ENCODE results near the gene TBC1D22A.

Gene TBC1D22A

GRCh38 chr22:47152938-47153337 lies 390.5 kb downstream of the TBC1D22A start:
- H3K36me3 ChIP-seq (ENCODE audit: insufficient read depth, low read length) = no peaks in the 10 kb centered on the region
- no peak overlapping the region for H3K9ac ChIP-seq (ENCODE audit: low read depth, low read length)
- H3K4me1 ChIP-seq (ENCODE audit: insufficient read depth, low read length) = no peaks in the 10 kb centered on the region; the same call in 1 of the 2 replicates
- H3K9me3 ChIP-seq (ENCODE audit: control insufficient read depth, insufficient read depth, low read length) = no peaks in the 10 kb centered on the region

- no peaks in the 10 kb centered on the region for H3K36me3 ChIP-seq (ENCODE audit: insufficient read depth, low read length)
- H3K9ac ChIP-seq (ENCODE audit: low read depth, low read length) = no peak overlapping the region
- H3K4me1 ChIP-seq (ENCODE audit: insufficient read depth, low read length) = no peaks in the 10 kb centered on the region; the same call in 1 of the 2 replicates
- H3K9me3 ChIP-seq (ENCODE audit: control insufficient read depth, insufficient read depth, low read length) = no peaks in the 10 kb centered on the region
These were observed 391.5 kb downstream of the TBC1D22A start for GRCh38 chr22:47153854-47154525.

GRCh38 chr22:47154621-47155081 lies 392.2 kb downstream of the TBC1D22A start:
- H3K9ac ChIP-seq (ENCODE audit: low read depth, low read length) = no peak overlapping the region
- H3K9me3 ChIP-seq (ENCODE audit: control insufficient read depth, insufficient read depth, low read length) = no peaks in the 10 kb centered on the region
- H3K36me3 ChIP-seq (ENCODE audit: insufficient read depth, low read length) = no peaks in the 10 kb centered on the region
- no peaks in the 10 kb centered on the region; the same call in 1 of the 2 replicates for H3K4me1 ChIP-seq (ENCODE audit: insufficient read depth, low read length)

GRCh38 chr22:47155131-47155885 lies 392.9 kb downstream of the TBC1D22A start:
- H3K36me3 ChIP-seq (ENCODE audit: insufficient read depth, low read length) = no peaks in the 10 kb centered on the region

GRCh38 chr22:47155912-47156311 lies 393.5 kb downstream of the TBC1D22A start:
- Histone ChIP-seq H3K9me3 (ENCODE audit: control insufficient read depth, insufficient read depth, low read length) (no peaks in the 10 kb centered on the region), H3K4me1 (ENCODE audit: insufficient read depth, low read length) (no peaks in the 10 kb centered on the region; the same call in 1 of the 2 replicates), H3K36me3 (ENCODE audit: insufficient read depth, low read length) (no peaks in the 10 kb centered on the region), H3K9ac (ENCODE audit: low read depth, low read length) (no peak overlapping the region)

More at GRCh38 chr22:47155131-47155885, 392.9 kb downstream of the TBC1D22A start:
- Histone ChIP-seq H3K9ac (ENCODE audit: low read depth, low read length) (no peak overlapping the region), H3K4me1 (ENCODE audit: insufficient read depth, low read length) (no peaks in the 10 kb centered on the region; the same call in 1 of the 2 replicates), H3K9me3 (ENCODE audit: control insufficient read depth, insufficient read depth, low read length) (no peaks in the 10 kb centered on the region)

GRCh38 chr22:47156352-47157092 lies 394.1 kb downstream of the TBC1D22A start:
- Histone ChIP-seq H3K9ac (ENCODE audit: low read depth, low read length) (no peak overlapping the region), H3K36me3 (ENCODE audit: insufficient read depth, low read length) (no peaks in the 10 kb centered on the region), H3K9me3 (ENCODE audit: control insufficient read depth, insufficient read depth, low read length) (no peaks in the 10 kb centered on the region), H3K4me1 (ENCODE audit: insufficient read depth, low read length) (no peaks in the 10 kb centered on the region)

- Histone ChIP-seq H3K36me3 (ENCODE audit: insufficient read depth, low read length) (no peaks in the 10 kb centered on the region), H3K9ac (ENCODE audit: low read depth, low read length) (no peak overlapping the region), H3K4me1 (ENCODE audit: insufficient read depth, low read length) (no peaks in the 10 kb centered on the region), H3K9me3 (ENCODE audit: control insufficient read depth, insufficient read depth, low read length) (no peaks in the 10 kb centered on the region)
These were observed 394.6 kb downstream of the TBC1D22A start for GRCh38 chr22:47157093-47157420.

GRCh38 chr22:47157486-47158270 lies 395.2 kb downstream of the TBC1D22A start:
- Histone ChIP-seq H3K9ac (ENCODE audit: low read depth, low read length) (no peak overlapping the region), H3K9me3 (ENCODE audit: control insufficient read depth, insufficient read depth, low read length) (no peaks in the 10 kb centered on the region), H3K4me1 (ENCODE audit: insufficient read depth, low read length) (no peaks in the 10 kb centered on the region), H3K36me3 (ENCODE audit: insufficient read depth, low read length) (no peaks in the 10 kb centered on the region)

- no peaks in the 10 kb centered on the region for H3K36me3 ChIP-seq (ENCODE audit: insufficient read depth, low read length)
- no peaks in the 10 kb centered on the region for H3K4me1 ChIP-seq (ENCODE audit: insufficient read depth, low read length)
- H3K9ac ChIP-seq (ENCODE audit: low read depth, low read length) = no peak overlapping the region
- H3K9me3 ChIP-seq (ENCODE audit: control insufficient read depth, insufficient read depth, low read length) = no peaks in the 10 kb centered on the region
These were observed 396.0 kb downstream of the TBC1D22A start for GRCh38 chr22:47158457-47158856.

GRCh38 chr22:47159592-47159991 lies 397.1 kb downstream of the TBC1D22A start:
- Histone ChIP-seq H3K36me3 (ENCODE audit: insufficient read depth, low read length) (no peaks in the 10 kb centered on the region), H3K9ac (ENCODE audit: low read depth, low read length) (no peak overlapping the region), H3K9me3 (ENCODE audit: control insufficient read depth, insufficient read depth, low read length) (no peaks in the 10 kb centered on the region), H3K4me1 (ENCODE audit: insufficient read depth, low read length) (no peaks in the 10 kb centered on the region)

GRCh38 chr22:47160141-47160541 lies 397.7 kb downstream of the TBC1D22A start:
- Histone ChIP-seq H3K4me1 (ENCODE audit: insufficient read depth, low read length) (no peaks in the 10 kb centered on the region), H3K9ac (ENCODE audit: low read depth, low read length) (no peak overlapping the region), H3K36me3 (ENCODE audit: insufficient read depth, low read length) (no peaks in the 10 kb centered on the region), H3K9me3 (ENCODE audit: control insufficient read depth, insufficient read depth, low read length) (no peaks in the 10 kb centered on the region)

GRCh38 chr22:47160781-47161520 lies 398.5 kb downstream of the TBC1D22A start:
- no peaks in the 10 kb centered on the region for H3K36me3 ChIP-seq (ENCODE audit: insufficient read depth, low read length)
- no peaks in the 10 kb centered on the region for H3K9me3 ChIP-seq (ENCODE audit: control insufficient read depth, insufficient read depth, low read length)
- no peaks in the 10 kb centered on the region for H3K4me1 ChIP-seq (ENCODE audit: insufficient read depth, low read length)
- no peak overlapping the region for H3K9ac ChIP-seq (ENCODE audit: low read depth, low read length)

- no peaks in the 10 kb centered on the region for H3K36me3 ChIP-seq (ENCODE audit: insufficient read depth, low read length)
- H3K4me1 ChIP-seq (ENCODE audit: insufficient read depth, low read length) = no peaks in the 10 kb centered on the region
- H3K9me3 ChIP-seq (ENCODE audit: control insufficient read depth, insufficient read depth, low read length) = no peaks in the 10 kb centered on the region
- H3K9ac ChIP-seq (ENCODE audit: low read depth, low read length) = no peak overlapping the region
These were observed 399.2 kb downstream of the TBC1D22A start for GRCh38 chr22:47161631-47162030.

Data from ES-I3 (cell line).